GM12873 (cell line): ENCODE measurements around the gene ATF3.

Source experiments
- CTCF ChIP-seq: IDR thresholded peaks from 2 replicates; pipeline ENCODE4 v1.5.1; 2012; ENCODE audit warnings: low read depth, mild to moderate bottlenecking, moderate library complexity, low read length, control low read depth; ENCODE audit not compliant: insufficient read depth; ENCODE audit errors: missing control alignments

Gene ATF3

GRCh38 chr1:212667223-212668139, 58.9 kb downstream of the ATF3 start:
- TF ChIP-seq CTCF, result no peak

- no peak for TF ChIP-seq CTCF
These were observed 59.9 kb downstream of the ATF3 start for GRCh38 chr1:212668477-212668876.

- peak; percentile 47 for TF ChIP-seq CTCF
These were observed 60.5 kb downstream of the ATF3 start for GRCh38 chr1:212669102-212669501.

GRCh38 chr1:212669600-212669999, 61.0 kb downstream of the ATF3 start:
- no peak for TF ChIP-seq CTCF

- TF ChIP-seq CTCF, result no peak
These were observed 61.7 kb downstream of the ATF3 start for GRCh38 chr1:212670301-212670700.
